GM23338 (cell line): ENCODE results near the gene LAMA4. TPM values are rescaled to one million over a fixed set of nuclear protein-coding genes. Genes with fewer than 3 reads are reported as not detected.

Experiments
- ATAC-seq: fragments of 200-7000 bp; cut with Tn5 transposase; 3 replicates; pipeline ENCODE4 v1.9.1; 2020
- DNase-seq: peaks from one replicate; pipeline ENCODE4 v3.0.0-alpha.2; 2015; ENCODE audit warnings: low spot score
- H2AFZ ChIP-seq: fragments of 200-600 bp; sonication (generic); 2 replicates; pipeline ENCODE4 v1.8.0; 2016; ENCODE audit warnings: antibody characterized with exemption, mild to moderate bottlenecking, moderate library complexity
- H3F3A ChIP-seq: fragments of 200-600 bp; sonication (generic); replicated peaks from 2 replicates; pipeline ENCODE4 v1.8.0; 2017; ENCODE audit warnings: antibody characterized with exemption, mixed run types, low read depth
- H3K27ac ChIP-seq: fragments of 200-600 bp; sonication (generic); 2 replicates; pipeline ENCODE4 v1.6.1; 2016; ENCODE audit warnings: low read depth
- H3K27me3 ChIP-seq: fragments of 200-600 bp; sonication (generic); 2 replicates; pipeline ENCODE4 v1.8.0; 2016; ENCODE audit warnings: mild to moderate bottlenecking, mixed run types, moderate library complexity; ENCODE audit not compliant: insufficient read depth
- H3K36me3 ChIP-seq: fragments of 200-600 bp; sonication (generic); 2 replicates; pipeline ENCODE4 v1.8.0; 2016; ENCODE audit warnings: mild to moderate bottlenecking; ENCODE audit not compliant: insufficient read depth
- H3K4me1 ChIP-seq: fragments of 200-600 bp; sonication (generic); 2 replicates; pipeline ENCODE4 v1.8.0; 2016; ENCODE audit warnings: mild to moderate bottlenecking, moderate library complexity; ENCODE audit not compliant: insufficient read depth
- H3K4me2 ChIP-seq: fragments of 200-600 bp; sonication (generic); 2 replicates; pipeline ENCODE4 v1.7.1; 2017; ENCODE audit warnings: mixed run types
- H3K4me3 ChIP-seq: fragments of 200-600 bp; sonication (generic); 2 replicates; pipeline ENCODE4 v1.6.1; 2016; ENCODE audit warnings: mixed run types
- H3K79me2 ChIP-seq: fragments of 200-600 bp; sonication (generic); replicated peaks from 2 replicates; pipeline ENCODE4 v1.8.0; 2017; ENCODE audit warnings: mild to moderate bottlenecking; ENCODE audit not compliant: insufficient read depth
- H3K9me2 ChIP-seq: fragments of 200-600 bp; sonication (generic); 2 replicates; pipeline ENCODE4 v1.8.0; 2017; ENCODE audit not compliant: insufficient read depth
- H4K20me1 ChIP-seq: fragments of 200-600 bp; sonication (generic); replicated peaks from 2 replicates; pipeline ENCODE4 v1.8.0; 2017; ENCODE audit warnings: mild to moderate bottlenecking; ENCODE audit not compliant: insufficient read depth
- H3K27ac Mint-ChIP-seq: 2 replicates; pipeline ENCODE4 v1.8.0; 2020; ENCODE audit warnings: inconsistent platforms, mild to moderate bottlenecking, moderate library complexity, mixed read lengths
- H3K27me3 Mint-ChIP-seq: 3 replicates; pipeline ENCODE4 v1.8.0; 2022; ENCODE audit warnings: low read depth, mild to moderate bottlenecking, moderate library complexity, mixed read lengths, inconsistent platforms; ENCODE audit not compliant: insufficient read depth, poor library complexity
- H3K36me3 Mint-ChIP-seq: 3 replicates; pipeline ENCODE4 v1.8.0; 2021; ENCODE audit warnings: low read depth, mild to moderate bottlenecking, inconsistent platforms, moderate library complexity, mixed read lengths
- H3K4me1 Mint-ChIP-seq: 3 replicates; pipeline ENCODE4 v1.8.0; 2020; ENCODE audit warnings: mild to moderate bottlenecking, inconsistent platforms, mixed read lengths
- H3K4me3 Mint-ChIP-seq: 3 replicates; pipeline ENCODE4 v1.8.0; 2021; ENCODE audit warnings: moderate library complexity, mild to moderate bottlenecking, inconsistent platforms, mixed read lengths
- H3K9me3 Mint-ChIP-seq: 3 replicates; pipeline ENCODE4 v1.8.0; 2020; ENCODE audit warnings: moderate library complexity, mild to moderate bottlenecking, inconsistent platforms, mixed read lengths
- CREB1 ChIP-seq: fragments of 250-450 bp; sonication (Bioruptor Pico); IDR thresholded peaks from 2 replicates; pipeline ENCODE4 v1.5.0; 2020; ENCODE audit warnings: low read depth, mild to moderate bottlenecking, moderate library complexity
- ETS1 ChIP-seq: IDR thresholded peaks from 2 replicates; pipeline ENCODE4 v1.6.1; 2016; ENCODE audit warnings: antibody characterized with exemption
- EZH2 ChIP-seq: fragments of 200-600 bp; sonication (generic); IDR thresholded peaks from one replicate; pipeline ENCODE4 v1.8.0; 2017; ENCODE audit warnings: antibody characterized with exemption, mild to moderate bottlenecking, low read depth; ENCODE audit not compliant: unreplicated experiment
- EZH2phosphoT487 ChIP-seq: fragments of 200-600 bp; sonication (generic); IDR thresholded peaks from one replicate; pipeline ENCODE4 v1.8.1; 2018; ENCODE audit warnings: antibody characterized with exemption; ENCODE audit not compliant: unreplicated experiment
- JUNB ChIP-seq: IDR thresholded peaks from one replicate; pipeline ENCODE4 v1.6.1; 2016; ENCODE audit warnings: antibody characterized with exemption; ENCODE audit not compliant: unreplicated experiment
- NANOG ChIP-seq: IDR thresholded peaks from 2 replicates; pipeline ENCODE4 v1.6.1; 2016; ENCODE audit warnings: antibody characterized with exemption, borderline replicate concordance
- POLR2AphosphoS5 ChIP-seq: IDR thresholded peaks from 2 replicates; pipeline ENCODE4 v1.6.1; 2016; ENCODE audit warnings: antibody characterized with exemption, low read depth
- STAT1 ChIP-seq: IDR thresholded peaks from one replicate; pipeline ENCODE4 v1.6.1; 2016; ENCODE audit warnings: antibody characterized with exemption; ENCODE audit not compliant: unreplicated experiment
- ZNF114 ChIP-seq: fragments of 250-450 bp; sonication (Bioruptor Pico); IDR thresholded peaks from 2 replicates; pipeline ENCODE4 v1.5.0; 2020; ENCODE audit warnings: mild to moderate bottlenecking, moderate library complexity
- ZNF331 ChIP-seq: fragments of 250-450 bp; sonication (Bioruptor Pico); IDR thresholded peaks from 2 replicates; pipeline ENCODE4 v1.5.0; 2020; ENCODE audit warnings: low read depth, mild to moderate bottlenecking, moderate library complexity
- polyA plus RNA-seq: library from polyadenylated mRNA; unstranded; fragments of >200 nt; fragmentation: Nextera tagmentation; extraction: Ambion mirVana; gene quantifications from 2 replicates; pipeline ENCODE4 v1.2.1, GENCODE V29; 2016
- total RNA-seq: library from RNA; depleted of rRNA; stranded (reverse); fragments of >200 nt; shearing (Covaris generic); gene quantifications from 2 replicates; pipeline ENCODE4 v1.2.3, GENCODE V29; 2014
- TF ChIP-seq, protein P1 (sequence below): IDR thresholded peaks from one replicate; pipeline ENCODE4 v1.6.1; 2018; ENCODE audit warnings: antibody characterized with exemption; ENCODE audit not compliant: unreplicated experiment
- TF ChIP-seq, protein P2 (sequence below): fragments of 250-450 bp; sonication (Bioruptor Pico); IDR thresholded peaks from 2 replicates; pipeline ENCODE4 v1.5.0; 2020; ENCODE audit warnings: mild to moderate bottlenecking, moderate library complexity
- TF ChIP-seq, protein P3 (sequence below), 2 experiments: fragments of 200-600 bp in 1 of 2; sonication (generic) in 1 of 2; conservative IDR thresholded peaks; 2 replicates each; pipeline versions ENCODE4 v1.5.1 to v1.6.1; 2016 to 2017; ENCODE audit warnings: antibody characterized with exemption in 2 of 2, low read depth in 2 of 2, mild to moderate bottlenecking in 2 of 2, moderate library complexity in 1 of 2

The LAMA4 gene
- total and polyA plus RNA-seq, 2 experiments from 2014 or later = 1.7 to 2.8 TPM

GRCh38 chr6:112287577-112288225, 33.3 kb upstream of the LAMA4 start:
- Mint-ChIP-seq H3K36me3 (no peaks in the 10 kb centered on the region), H3K4me1 (peaks cover 9% of the 10 kb centered on the region), H3K4me3 (no peak overlapping the region), H3K27ac (no peak overlapping the region), H3K27me3 (peaks cover 1% of the 10 kb centered on the region), H3K9me3 (no peaks in the 10 kb centered on the region)
- Histone ChIP-seq H3K79me2 (no peaks in the 10 kb centered on the region), H3F3A (no peaks in the 10 kb centered on the region), H3K4me1 (peaks cover 9% of the 10 kb centered on the region; the same call in 1 of the 2 replicates), H2AFZ (no peak overlapping the region), H4K20me1 (no peaks in the 10 kb centered on the region), H3K27ac (no peak overlapping the region), H3K27me3 (no peaks in the 10 kb centered on the region), H3K4me2 (no peak overlapping the region), H3K9me2 (peaks cover 8% of the 10 kb centered on the region; the same call in 1 of the 2 replicates), H3K4me3 (no peak overlapping the region), H3K36me3 (no peaks in the 10 kb centered on the region)
- DNase-seq (no peak), ATAC-seq (no peak)
- TF ChIP-seq, protein P1, sequence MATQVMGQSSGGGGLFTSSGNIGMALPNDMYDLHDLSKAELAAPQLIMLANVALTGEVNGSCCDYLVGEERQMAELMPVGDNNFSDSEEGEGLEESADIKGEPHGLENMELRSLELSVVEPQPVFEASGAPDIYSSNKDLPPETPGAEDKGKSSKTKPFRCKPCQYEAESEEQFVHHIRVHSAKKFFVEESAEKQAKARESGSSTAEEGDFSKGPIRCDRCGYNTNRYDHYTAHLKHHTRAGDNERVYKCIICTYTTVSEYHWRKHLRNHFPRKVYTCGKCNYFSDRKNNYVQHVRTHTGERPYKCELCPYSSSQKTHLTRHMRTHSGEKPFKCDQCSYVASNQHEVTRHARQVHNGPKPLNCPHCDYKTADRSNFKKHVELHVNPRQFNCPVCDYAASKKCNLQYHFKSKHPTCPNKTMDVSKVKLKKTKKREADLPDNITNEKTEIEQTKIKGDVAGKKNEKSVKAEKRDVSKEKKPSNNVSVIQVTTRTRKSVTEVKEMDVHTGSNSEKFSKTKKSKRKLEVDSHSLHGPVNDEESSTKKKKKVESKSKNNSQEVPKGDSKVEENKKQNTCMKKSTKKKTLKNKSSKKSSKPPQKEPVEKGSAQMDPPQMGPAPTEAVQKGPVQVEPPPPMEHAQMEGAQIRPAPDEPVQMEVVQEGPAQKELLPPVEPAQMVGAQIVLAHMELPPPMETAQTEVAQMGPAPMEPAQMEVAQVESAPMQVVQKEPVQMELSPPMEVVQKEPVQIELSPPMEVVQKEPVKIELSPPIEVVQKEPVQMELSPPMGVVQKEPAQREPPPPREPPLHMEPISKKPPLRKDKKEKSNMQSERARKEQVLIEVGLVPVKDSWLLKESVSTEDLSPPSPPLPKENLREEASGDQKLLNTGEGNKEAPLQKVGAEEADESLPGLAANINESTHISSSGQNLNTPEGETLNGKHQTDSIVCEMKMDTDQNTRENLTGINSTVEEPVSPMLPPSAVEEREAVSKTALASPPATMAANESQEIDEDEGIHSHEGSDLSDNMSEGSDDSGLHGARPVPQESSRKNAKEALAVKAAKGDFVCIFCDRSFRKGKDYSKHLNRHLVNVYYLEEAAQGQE = no peak
- no peak for TF ChIP-seq ZNF331
- TF ChIP-seq EZH2 = no peak
- TF ChIP-seq, protein P2, sequence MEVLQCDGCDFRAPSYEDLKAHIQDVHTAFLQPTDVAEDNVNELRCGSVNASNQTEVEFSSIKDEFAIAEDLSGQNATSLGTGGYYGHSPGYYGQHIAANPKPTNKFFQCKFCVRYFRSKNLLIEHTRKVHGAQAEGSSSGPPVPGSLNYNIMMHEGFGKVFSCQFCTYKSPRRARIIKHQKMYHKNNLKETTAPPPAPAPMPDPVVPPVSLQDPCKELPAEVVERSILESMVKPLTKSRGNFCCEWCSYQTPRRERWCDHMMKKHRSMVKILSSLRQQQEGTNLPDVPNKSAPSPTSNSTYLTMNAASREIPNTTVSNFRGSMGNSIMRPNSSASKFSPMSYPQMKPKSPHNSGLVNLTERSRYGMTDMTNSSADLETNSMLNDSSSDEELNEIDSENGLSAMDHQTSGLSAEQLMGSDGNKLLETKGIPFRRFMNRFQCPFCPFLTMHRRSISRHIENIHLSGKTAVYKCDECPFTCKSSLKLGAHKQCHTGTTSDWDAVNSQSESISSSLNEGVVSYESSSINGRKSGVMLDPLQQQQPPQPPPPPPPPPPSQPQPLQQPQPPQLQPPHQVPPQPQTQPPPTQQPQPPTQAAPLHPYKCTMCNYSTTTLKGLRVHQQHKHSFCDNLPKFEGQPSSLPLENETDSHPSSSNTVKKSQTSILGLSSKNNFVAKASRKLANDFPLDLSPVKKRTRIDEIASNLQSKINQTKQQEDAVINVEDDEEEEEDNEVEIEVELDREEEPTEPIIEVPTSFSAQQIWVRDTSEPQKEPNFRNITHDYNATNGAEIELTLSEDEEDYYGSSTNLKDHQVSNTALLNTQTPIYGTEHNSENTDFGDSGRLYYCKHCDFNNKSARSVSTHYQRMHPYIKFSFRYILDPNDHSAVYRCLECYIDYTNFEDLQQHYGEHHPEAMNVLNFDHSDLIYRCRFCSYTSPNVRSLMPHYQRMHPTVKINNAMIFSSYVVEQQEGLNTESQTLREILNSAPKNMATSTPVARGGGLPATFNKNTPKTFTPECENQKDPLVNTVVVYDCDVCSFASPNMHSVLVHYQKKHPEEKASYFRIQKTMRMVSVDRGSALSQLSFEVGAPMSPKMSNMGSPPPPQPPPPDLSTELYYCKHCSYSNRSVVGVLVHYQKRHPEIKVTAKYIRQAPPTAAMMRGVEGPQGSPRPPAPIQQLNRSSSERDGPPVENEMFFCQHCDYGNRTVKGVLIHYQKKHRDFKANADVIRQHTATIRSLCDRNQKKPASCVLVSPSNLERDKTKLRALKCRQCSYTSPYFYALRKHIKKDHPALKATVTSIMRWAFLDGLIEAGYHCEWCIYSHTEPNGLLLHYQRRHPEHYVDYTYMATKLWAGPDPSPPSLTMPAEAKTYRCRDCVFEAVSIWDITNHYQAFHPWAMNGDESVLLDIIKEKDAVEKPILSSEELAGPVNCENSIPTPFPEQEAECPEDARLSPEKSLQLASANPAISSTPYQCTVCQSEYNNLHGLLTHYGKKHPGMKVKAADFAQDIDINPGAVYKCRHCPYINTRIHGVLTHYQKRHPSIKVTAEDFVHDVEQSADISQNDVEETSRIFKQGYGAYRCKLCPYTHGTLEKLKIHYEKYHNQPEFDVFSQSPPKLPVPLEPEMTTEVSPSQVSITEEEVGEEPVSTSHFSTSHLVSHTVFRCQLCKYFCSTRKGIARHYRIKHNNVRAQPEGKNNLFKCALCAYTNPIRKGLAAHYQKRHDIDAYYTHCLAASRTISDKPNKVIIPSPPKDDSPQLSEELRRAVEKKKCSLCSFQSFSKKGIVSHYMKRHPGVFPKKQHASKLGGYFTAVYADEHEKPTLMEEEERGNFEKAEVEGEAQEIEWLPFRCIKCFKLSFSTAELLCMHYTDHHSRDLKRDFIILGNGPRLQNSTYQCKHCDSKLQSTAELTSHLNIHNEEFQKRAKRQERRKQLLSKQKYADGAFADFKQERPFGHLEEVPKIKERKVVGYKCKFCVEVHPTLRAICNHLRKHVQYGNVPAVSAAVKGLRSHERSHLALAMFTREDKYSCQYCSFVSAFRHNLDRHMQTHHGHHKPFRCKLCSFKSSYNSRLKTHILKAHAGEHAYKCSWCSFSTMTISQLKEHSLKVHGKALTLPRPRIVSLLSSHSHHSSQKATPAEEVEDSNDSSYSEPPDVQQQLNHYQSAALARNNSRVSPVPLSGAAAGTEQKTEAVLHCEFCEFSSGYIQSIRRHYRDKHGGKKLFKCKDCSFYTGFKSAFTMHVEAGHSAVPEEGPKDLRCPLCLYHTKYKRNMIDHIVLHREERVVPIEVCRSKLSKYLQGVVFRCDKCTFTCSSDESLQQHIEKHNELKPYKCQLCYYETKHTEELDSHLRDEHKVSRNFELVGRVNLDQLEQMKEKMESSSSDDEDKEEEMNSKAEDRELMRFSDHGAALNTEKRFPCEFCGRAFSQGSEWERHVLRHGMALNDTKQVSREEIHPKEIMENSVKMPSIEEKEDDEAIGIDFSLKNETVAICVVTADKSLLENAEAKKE (CRISPR knock-in tag) = no peak
- TF ChIP-seq JUNB = no peak
- TF ChIP-seq STAT1 = no peak
- TF ChIP-seq ZNF114 = no peak
- TF ChIP-seq POLR2AphosphoS5 = no peak
- TF ChIP-seq ETS1 = no peak
- TF ChIP-seq EZH2phosphoT487 = no peak
- no peak for TF ChIP-seq CREB1
- TF ChIP-seq NANOG = no peak
- TF ChIP-seq, protein P3, sequence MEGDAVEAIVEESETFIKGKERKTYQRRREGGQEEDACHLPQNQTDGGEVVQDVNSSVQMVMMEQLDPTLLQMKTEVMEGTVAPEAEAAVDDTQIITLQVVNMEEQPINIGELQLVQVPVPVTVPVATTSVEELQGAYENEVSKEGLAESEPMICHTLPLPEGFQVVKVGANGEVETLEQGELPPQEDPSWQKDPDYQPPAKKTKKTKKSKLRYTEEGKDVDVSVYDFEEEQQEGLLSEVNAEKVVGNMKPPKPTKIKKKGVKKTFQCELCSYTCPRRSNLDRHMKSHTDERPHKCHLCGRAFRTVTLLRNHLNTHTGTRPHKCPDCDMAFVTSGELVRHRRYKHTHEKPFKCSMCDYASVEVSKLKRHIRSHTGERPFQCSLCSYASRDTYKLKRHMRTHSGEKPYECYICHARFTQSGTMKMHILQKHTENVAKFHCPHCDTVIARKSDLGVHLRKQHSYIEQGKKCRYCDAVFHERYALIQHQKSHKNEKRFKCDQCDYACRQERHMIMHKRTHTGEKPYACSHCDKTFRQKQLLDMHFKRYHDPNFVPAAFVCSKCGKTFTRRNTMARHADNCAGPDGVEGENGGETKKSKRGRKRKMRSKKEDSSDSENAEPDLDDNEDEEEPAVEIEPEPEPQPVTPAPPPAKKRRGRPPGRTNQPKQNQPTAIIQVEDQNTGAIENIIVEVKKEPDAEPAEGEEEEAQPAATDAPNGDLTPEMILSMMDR (conservative IDR thresholded peaks at IDR 0.05; ENCODE audit: low read depth in 2 of 2) = no peak
